ENCODE data around the gene ATP5PF.
"Not testable (repeated sequence)": the region's sequence is repeated elsewhere in the genome, so short reads cannot be mapped to it uniquely, and the experiment has no call there.

ATP5PF gene

DNA sequence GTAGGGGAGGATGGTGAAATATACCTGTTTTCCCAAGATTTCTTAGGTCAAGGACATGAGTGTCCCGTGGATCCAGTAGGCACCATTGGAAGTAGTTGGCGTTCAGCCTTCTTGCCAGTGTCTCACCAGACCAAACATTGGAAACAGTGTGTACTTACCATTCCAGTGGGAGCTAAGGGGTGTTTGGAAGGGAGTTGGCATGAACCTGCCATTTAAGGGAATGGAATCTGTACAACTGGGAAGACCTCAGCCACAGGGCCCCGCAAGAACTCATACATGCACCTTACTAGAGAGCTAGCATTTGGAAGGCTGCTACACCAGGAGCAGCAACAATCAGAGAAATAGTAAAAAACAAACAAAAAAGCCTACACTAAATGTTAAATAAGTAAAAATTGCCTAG, 12.7 kb downstream of the ATP5PF start:
- no peak for DNase-seq

DNA sequence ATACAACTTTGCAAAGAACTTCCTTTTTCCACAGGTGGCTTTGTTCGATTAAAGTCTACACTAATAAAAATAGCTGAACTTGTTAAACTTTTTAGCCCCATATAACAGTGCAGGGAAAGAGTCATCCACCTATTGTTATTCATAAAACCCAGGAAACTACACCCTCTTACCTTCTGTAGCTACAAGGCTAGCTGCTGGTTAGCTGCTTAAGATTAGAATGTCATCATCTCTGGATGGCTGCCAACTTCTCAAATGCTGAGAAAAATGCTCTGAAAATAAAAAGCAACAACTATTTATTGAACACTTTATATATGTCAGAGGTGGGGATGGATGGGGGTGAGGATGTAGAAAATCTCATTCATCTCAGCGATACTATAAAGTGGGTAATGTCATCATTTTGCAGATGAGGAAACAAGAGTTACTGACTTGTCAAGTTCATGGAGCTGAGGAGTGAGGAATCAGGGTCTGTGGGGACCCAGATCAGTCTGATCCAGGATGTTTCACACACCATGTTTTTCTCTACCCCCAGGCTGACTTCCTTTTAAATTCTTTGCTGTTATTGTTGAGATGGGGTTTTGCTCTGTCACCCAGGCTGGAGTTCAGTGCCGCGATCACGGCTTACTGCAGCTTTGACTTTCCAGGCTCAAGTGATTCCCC, 17.1 kb downstream of the ATP5PF start:
- no peak for DNase-seq

DNA sequence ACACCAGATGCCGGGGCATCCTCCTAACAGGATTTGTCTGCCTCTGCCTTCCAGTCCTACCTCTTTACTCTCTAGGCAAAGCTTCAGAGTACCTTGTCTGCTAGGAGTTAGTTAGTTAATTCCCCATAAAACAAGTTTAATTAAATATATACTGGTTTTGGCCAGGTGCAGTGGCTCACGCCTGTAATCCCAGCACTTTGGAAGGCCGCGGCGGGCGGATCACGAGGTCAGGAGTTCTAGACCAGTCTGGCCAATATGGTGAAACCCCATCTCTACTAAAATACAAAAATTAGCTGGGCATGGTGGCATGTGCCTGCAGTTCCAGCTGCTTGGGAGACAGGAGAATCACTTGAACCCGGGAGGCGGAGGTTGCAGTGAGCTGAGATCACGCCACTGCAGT, 20.6 kb downstream of the ATP5PF start:
- DNase-seq: not testable (repeated sequence)

DNA sequence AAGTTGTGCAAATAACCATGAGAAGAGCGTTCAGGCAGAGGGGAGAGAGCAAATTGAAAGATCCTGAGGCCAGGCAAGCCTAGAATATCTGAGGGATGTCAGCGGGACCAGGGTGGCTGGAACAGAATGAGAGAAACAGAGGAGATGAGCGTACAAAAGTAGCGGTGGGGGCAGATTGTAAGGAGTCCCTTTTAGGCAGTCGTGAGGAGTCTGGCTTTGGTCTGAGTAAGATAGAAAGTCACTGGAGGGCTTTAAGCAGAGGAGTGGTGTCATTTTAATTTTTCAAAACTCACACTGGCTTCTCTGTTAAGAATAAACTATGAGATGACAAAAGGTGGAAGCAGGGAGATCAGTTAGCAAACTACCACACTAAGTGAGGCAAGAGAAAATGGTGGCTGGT, 24.2 kb downstream of the ATP5PF start:
- no peak for DNase-seq

DNA sequence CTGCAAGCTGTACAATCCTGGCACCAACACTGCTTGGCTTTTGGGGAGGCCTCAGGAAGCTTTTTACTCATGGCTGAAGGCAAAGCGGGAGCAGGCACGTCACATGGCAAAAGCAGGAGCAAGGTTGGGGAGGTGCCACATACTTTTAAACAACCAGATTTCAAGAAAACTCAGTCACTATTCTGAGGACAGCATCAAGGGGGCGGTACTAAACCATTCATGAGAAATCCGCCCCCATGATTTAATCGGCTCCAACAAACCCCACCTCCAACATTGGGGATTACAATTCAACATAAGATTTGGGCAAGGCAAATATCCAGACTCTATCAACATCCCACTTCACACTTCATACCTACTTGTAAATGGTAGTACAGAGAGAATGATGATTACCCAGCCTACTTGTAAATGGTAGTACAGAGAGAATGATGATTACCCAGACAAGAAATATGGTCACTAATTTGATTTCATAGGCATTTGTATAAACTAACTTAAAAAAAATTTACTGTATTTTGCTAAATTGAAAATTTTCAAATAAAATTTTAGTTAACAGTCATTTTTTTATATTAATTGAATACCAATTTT, 24.9 kb downstream of the ATP5PF start:
- DNase-seq: no peak

DNA sequence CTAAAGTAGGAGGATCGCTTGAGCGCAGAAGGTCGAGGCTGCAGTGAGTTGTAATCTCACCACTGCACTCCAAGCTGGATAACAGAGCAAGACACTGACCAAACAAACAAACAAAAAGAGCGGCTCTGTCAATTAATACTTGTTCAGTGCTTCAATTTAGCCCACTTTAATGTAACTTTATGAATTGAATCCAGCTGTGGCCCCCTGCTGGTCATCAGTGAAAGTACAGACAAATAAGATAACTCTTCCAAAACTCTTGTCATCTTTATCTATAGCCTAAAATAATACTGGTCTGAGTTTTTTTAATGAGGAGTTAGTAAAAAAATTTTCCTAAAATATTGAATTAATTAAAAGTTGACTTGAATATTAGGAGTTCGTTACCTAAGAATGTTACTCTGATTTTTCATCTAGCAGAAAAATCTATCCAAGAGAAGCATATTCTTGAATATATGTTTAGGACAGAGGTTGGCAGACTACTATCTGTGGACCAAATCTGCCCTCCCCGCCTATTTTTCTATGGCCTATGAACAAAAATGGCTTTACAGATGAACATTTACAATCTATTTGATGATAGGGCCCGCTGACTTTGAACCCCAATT, 26.1 kb downstream of the ATP5PF start:
- peak; percentile 47 for DNase-seq

DNA sequence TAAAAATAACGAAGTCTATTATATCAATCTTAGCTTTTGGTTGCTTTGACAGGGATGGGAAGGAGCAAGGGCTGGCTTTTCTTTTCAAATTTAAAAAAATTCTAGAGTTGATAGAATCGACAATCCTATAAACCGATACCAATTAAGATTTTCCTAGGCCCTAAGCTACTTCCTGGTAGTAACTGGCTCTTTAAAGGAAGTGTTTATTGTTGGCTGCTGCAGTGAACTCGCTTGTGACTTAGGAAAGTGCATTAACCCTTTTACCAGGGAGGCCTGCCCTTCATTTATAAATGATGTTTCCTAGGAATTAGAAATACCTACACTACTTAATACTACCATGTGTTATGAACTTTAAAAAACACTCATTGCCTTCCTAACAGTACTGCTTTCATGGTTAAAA, 33.2 kb downstream of the ATP5PF start:
- no peak for DNase-seq

DNA sequence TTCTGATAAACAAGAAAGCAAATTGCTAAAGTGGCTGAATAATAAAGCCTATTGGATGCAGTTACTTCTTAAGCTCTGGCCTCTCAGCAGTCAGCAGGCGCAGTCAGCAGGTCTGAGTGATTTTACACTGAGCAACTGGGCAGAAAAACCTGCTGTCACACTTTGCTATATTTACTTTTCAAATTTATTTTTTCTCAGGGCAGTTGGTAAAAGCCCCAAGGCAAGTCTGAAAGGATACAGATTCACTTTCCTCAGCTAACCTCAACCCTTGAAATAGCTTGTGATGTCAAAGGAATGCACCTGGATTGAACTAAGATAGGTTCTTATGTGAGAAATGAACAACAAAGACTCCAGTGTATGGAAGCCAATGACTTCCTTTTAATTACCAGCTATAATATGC, 34.0 kb downstream of the ATP5PF start:
- DNase-seq: no peak

DNA sequence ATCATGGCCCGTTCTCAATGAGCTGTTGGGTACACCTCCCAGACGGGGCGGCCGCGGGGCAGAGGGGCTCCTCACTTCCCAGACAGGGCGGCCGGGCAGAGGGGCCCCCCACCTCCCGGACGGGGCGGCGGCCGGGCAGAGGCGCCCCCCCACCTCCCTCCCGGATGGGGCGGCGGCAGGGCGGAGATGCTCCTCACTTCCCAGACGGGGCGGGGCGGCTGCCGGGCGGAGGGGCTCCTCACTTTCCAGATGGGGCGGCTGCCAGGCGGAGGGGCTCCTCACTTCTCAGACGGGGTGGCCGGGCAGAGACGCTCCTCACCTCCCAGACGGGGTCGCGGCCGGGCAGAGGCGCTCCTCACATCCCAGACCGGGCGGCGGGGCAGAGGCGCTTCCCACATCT, 39.2 kb downstream of the ATP5PF start:
- not testable (repeated sequence) for DNase-seq

DNA sequence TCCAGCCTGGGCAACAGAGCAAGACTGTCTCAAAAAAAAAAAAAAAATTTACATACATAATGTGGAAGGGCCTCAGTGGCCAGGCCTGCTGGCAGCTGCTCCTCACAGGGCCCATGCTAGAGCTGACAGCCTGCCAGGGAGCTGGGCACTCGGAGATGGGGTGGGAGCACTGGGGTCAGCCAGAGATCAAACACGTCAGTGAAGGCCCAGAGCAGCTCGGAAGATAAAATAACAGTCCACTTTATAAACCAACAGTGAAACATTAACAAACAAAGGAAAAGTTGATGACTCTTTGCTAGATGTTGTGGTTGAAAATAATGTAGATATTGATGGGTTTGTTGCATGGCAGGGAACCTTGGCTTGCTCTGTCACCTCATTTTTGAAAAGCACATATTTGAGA, 42.7 kb downstream of the ATP5PF start:
- no peak for DNase-seq

DNA sequence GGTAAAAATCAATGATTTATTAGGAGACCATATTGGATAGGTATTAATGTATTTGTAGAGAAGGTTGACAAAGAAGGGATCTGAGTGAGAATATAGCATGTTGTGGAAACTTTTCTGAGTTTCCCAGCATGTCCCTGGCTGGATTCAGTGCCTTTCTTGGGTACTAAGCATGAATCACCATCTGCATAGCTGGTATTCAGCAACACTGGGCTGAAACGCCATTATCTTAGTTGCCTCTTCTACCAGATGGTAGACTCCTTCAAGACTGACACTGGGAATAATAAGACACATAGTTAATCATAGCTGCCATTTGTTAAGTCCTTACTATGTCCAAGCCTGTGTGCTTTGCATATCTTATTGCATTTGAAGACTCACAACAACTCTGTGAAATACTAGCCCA, 45.5 kb downstream of the ATP5PF start:
- no peak for DNase-seq

DNA sequence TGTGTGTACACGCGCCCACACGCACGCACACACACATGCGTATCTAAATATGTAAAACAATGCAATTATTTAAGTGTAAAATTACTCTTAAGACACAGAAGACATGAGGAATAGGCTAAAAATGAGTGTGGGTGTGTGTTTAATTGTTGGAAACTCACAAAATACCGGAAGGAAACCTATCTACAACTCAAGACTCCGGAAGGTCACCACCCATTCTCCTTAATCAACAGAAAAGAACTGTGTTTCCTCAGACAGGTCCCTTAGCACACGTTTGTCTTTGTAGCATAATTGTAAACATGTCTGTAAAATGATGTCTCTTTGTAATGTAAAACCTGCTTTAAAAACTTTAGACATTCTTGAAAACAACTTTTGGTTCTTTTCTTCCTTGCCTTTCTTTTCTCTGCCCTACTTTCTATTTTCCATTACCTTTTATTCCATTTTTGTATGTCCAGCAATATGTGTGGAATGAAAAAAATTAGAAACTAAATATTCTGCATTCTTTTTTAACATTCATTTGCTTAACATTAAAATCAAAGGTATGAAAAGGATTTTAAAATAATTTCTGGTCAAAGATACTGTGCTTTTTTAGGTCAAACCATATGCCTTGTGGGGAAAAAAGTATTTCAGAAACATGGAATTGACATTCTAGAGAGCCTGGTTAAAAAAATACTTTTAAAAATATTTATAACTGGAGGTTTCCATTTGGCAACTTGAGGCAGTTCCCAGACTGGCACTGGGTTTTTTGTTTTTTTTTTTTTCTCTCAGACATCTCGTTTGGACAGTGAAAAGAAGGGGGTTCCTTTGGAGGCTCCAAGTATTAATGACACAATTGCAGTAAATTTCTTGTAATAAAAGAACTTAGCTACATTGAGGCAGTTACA, 46.2 kb downstream of the ATP5PF start:
- DNase-seq: no peak

DNA sequence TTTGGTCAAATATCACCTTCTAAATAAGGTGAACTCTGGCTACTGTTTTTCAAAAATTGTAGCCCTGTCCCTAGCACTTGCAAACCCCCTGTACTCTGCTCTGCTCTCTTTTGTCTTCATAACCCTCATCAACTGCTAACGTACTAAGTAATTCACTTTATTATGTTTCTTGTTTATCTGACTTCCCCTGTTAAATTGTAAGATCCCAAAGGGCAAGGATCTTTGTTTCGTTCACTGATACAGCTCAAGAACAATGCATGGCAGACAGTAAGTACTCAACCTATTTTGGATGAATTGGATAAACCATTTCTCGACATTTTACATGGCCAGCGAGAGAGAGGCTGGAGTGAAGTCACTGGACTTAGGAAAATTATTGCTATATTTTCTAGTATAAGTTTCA, 46.9 kb downstream of the ATP5PF start:
- no peak for DNase-seq

DNA sequence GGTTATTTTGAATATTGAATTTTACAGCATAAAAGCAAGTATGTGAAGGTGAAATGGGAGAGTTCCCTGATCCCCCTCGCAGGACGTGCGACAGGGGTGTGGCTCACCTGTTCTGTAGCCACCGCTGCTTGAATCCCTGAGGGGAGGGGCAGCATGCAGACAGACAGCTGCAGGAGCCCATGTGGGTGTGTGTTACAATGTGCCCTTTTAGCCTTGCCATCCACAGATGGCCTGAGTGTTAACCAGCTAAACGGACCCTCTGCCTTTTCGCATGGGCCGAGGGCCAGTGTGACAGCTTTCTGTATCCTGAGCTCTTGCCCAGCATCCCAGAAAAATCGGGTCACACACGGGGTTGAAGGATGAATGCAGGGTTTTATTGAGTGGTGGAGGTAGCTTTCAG, 52.3 kb downstream of the ATP5PF start:
- DNase-seq: no peak

DNA sequence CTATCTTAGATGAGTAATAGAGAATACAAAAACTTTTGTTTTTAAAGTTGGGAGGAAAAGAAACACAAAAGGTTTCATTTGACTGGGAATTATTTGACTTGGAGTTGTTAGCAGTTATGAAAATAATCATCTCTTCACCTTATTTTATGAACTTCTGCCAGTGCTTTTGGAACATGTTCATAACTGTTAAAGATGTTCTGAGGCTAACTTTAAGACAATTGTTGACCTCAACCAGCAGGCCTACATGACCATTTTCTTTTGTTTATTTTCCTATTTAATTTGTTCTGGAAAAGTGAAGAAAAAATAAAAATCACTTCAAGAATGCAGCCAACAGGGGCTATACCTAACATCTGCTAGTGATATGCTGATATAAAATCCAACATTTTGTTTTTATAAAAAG, 58.3 kb downstream of the ATP5PF start:
- DNase-seq: no peak
